Hepatocyte (in vitro differentiated cells): ENCODE data around the gene GAS6.

Experiments
- EZH2 ChIP-seq: fragments of 200-600 bp; sonication (generic); IDR thresholded peaks from 2 replicates; pipeline ENCODE4 v1.6.1; 2016; ENCODE audit warnings: antibody characterized with exemption, mild to moderate bottlenecking, borderline replicate concordance
- EZH2phosphoT487 ChIP-seq: fragments of 200-600 bp; sonication (generic); IDR thresholded peaks from one replicate; pipeline ENCODE4 v1.6.1; 2018; ENCODE audit warnings: antibody characterized with exemption, mild to moderate bottlenecking, low read depth, moderate library complexity; ENCODE audit not compliant: unreplicated experiment, severe bottlenecking
- TF ChIP-seq, protein P1 (sequence below): fragments of 200-600 bp; sonication (generic); IDR thresholded peaks from 2 replicates; pipeline ENCODE4 v1.5.1; 2016; ENCODE audit warnings: antibody characterized with exemption, mild to moderate bottlenecking; ENCODE audit not compliant: poor library complexity

DNA sequence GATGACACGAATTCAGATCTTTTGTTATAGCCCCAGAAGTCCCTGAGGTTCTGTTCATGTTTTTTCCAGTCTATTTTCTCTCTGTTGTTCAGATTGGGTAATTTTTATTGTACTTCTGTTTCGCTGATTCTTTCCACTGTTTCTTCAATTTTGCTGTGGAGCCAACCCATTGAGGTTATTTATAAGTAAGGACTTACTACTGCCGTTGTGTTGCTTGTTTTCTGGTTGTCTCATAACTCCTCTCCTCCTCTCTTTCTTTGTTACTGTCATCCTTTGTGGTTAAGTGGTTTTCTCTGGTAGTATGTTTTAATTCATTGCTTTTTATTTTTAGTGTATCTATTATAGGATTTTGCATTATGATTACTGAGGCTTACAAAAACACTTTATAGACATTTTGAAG is 48.7 kb upstream of the GAS6 start:
- TF ChIP-seq, protein P1, sequence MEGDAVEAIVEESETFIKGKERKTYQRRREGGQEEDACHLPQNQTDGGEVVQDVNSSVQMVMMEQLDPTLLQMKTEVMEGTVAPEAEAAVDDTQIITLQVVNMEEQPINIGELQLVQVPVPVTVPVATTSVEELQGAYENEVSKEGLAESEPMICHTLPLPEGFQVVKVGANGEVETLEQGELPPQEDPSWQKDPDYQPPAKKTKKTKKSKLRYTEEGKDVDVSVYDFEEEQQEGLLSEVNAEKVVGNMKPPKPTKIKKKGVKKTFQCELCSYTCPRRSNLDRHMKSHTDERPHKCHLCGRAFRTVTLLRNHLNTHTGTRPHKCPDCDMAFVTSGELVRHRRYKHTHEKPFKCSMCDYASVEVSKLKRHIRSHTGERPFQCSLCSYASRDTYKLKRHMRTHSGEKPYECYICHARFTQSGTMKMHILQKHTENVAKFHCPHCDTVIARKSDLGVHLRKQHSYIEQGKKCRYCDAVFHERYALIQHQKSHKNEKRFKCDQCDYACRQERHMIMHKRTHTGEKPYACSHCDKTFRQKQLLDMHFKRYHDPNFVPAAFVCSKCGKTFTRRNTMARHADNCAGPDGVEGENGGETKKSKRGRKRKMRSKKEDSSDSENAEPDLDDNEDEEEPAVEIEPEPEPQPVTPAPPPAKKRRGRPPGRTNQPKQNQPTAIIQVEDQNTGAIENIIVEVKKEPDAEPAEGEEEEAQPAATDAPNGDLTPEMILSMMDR: no peak
- TF ChIP-seq EZH2 (no peak), EZH2phosphoT487 (no peak)
